Measurements from ENCODE around the gene CUEDC1. TPM values are rescaled to one million over a fixed set of nuclear protein-coding genes. Genes with fewer than 3 reads are reported as not detected.

Gene CUEDC1
- total and polyA plus RNA-seq, 9 of the 15 experiments (the other 6 are each of a cell fraction or from before 2014, with no cell fraction given): 0.20 to 4.1 (median 1.6) TPM; not detected in 1

DNA sequence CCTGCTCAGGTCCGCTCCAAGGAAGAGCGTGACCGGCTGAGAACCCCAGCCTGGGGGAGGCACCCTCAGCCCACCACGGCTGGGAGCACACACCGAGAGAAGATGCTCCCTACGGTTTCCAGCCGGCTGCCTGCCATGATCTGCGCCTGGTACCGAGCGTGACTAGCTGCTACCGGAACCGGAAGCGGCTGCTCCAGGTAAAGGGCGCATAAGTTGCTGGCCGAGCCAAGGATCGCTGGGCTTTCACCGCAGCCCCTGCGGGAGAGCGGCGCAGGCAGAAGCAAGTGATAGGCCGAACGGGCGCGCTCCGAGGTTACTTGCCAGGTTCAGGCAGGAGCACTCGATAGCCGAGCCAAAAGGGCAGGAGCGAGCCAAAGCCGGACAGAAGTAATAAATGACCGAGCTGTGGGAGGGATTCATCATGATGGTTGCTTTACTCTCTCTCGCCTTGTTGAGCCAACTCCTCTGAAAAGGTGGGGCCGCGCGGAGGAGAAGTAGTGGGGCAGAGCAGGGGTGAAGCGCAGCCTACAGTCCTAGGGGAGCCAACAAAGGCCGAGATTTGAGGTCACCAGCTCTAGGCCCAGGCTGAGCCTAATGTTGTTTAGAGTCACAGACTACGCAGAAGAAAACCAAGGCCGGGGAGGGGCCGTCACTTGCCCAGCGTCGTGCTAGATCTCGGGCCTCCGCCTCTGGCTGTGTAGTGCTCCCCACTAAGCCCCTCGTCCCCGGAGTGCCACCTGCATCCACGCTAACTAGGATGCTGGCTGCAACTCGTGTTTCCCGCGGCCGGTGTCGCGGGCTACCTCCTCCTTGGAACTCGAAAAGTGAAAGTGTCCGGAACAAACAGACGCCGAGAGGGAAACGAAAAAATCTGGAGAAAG, 105.1 kb downstream of the CUEDC1 start, which contains the start of gene MRPS23 (continued):
- TF ChIP-seq NRF1 (conservative IDR thresholded peaks at IDR 0.05 in 1 of 2, IDR thresholded peaks at IDR 0.05 in 1 of 2) (peak; percentile 68 to 78), AFF1 (IDR thresholded peaks at IDR 0.05; ENCODE audit: low read depth in 1 of 2, partially characterized antibody in 2 of 2) (peak in 1 of 2 experiments; percentile 73), ZBTB8A (IDR thresholded peaks at IDR 0.05; ENCODE audit: partially characterized antibody) (no peak), ZNF143 (CRISPR knock-in tag; IDR thresholded peaks at IDR 0.05) (no peak), PML (IDR thresholded peaks at IDR 0.05; ENCODE audit: low read length) (peak; percentile 76), GABPB1 (CRISPR knock-in tag; IDR thresholded peaks at IDR 0.05) (peak; percentile 98), ZNF175 (CRISPR knock-in tag; IDR thresholded peaks at IDR 0.05; ENCODE audit: low read depth) (no peak; the same call in 1 of the 2 replicates), RB1 (IDR thresholded peaks at IDR 0.05; ENCODE audit: low read depth) (peak; percentile 95), KDM2B (CRISPR knock-in tag; IDR thresholded peaks at IDR 0.05) (no peak), NKRF (IDR thresholded peaks at IDR 0.05; ENCODE audit: borderline replicate concordance) (peak; percentile 96), IRF1 (CRISPR knock-in tag; IDR thresholded peaks at IDR 0.05; ENCODE audit: borderline replicate concordance) (no peak), ERF (CRISPR knock-in tag; IDR thresholded peaks at IDR 0.05) (no peak)
- TF ChIP-seq, protein P1, sequence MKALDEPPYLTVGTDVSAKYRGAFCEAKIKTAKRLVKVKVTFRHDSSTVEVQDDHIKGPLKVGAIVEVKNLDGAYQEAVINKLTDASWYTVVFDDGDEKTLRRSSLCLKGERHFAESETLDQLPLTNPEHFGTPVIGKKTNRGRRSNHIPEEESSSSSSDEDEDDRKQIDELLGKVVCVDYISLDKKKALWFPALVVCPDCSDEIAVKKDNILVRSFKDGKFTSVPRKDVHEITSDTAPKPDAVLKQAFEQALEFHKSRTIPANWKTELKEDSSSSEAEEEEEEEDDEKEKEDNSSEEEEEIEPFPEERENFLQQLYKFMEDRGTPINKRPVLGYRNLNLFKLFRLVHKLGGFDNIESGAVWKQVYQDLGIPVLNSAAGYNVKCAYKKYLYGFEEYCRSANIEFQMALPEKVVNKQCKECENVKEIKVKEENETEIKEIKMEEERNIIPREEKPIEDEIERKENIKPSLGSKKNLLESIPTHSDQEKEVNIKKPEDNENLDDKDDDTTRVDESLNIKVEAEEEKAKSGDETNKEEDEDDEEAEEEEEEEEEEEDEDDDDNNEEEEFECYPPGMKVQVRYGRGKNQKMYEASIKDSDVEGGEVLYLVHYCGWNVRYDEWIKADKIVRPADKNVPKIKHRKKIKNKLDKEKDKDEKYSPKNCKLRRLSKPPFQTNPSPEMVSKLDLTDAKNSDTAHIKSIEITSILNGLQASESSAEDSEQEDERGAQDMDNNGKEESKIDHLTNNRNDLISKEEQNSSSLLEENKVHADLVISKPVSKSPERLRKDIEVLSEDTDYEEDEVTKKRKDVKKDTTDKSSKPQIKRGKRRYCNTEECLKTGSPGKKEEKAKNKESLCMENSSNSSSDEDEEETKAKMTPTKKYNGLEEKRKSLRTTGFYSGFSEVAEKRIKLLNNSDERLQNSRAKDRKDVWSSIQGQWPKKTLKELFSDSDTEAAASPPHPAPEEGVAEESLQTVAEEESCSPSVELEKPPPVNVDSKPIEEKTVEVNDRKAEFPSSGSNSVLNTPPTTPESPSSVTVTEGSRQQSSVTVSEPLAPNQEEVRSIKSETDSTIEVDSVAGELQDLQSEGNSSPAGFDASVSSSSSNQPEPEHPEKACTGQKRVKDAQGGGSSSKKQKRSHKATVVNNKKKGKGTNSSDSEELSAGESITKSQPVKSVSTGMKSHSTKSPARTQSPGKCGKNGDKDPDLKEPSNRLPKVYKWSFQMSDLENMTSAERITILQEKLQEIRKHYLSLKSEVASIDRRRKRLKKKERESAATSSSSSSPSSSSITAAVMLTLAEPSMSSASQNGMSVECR (CRISPR knock-in tag; IDR thresholded peaks at IDR 0.05): peak; percentile 94
